Measurements from ENCODE around the gene NEMP1. TPM values are rescaled to one million over a fixed set of nuclear protein-coding genes. Genes with fewer than 3 reads are reported as not detected.

NEMP1 gene
- total and polyA plus RNA-seq, 2 donors (not counting 1 experiment from before 2014, with no cell fraction given), result 8.4 to 11.1 TPM

GRCh38 chr12:57031138-57031725 lies 47.4 kb downstream of the NEMP1 start:
- no peaks in the 10 kb centered on the region for H3K4me1 ChIP-seq (ENCODE audit: control insufficient read depth, extremely low read depth, insufficient read depth, low read length)
- no peak overlapping the region for H3K4me2 ChIP-seq (ENCODE audit: extremely low read depth, insufficient read depth, low read length)
- no peak overlapping the region for H2AFZ ChIP-seq (ENCODE audit: low read length)
- H3K4me3 ChIP-seq (replicated peaks in 1 of 4; ENCODE audit: control extremely low read depth in 1 of 4, insufficient read depth in 1 of 4, low read depth in 3 of 4, low read length in 4 of 4), result no peak overlapping the region
- no peak for DNase-seq (ENCODE audit: low read depth in 2 of 2)
- H3K79me2 ChIP-seq (ENCODE audit: control insufficient read depth, insufficient read depth, low read length), result no peaks in the 10 kb centered on the region
- H3K36me3 ChIP-seq (ENCODE audit: control insufficient read depth, insufficient read depth, low read length), result no peaks in the 10 kb centered on the region
- no peaks in the 10 kb centered on the region for H4K20me1 ChIP-seq (ENCODE audit: control insufficient read depth, extremely low read depth, insufficient read depth, low read length)
- H3K27me3 ChIP-seq (ENCODE audit: control insufficient read depth, insufficient read depth, low read length), result peaks cover 38% of the 10 kb centered on the region
- H3K9me3 ChIP-seq (ENCODE audit: control insufficient read depth, insufficient read depth, low read depth, low read length), result no peaks in the 10 kb centered on the region
- H3K9ac ChIP-seq (ENCODE audit: insufficient read depth, low read length), result no peak overlapping the region
- TF ChIP-seq EZH2 (IDR thresholded peaks at IDR 0.05; ENCODE audit: low read length, missing control alignments) (no peak), CTCF (conservative IDR thresholded peaks at IDR 0.05 in 1 of 2, IDR thresholded peaks at IDR 0.05 in 1 of 2; ENCODE audit: low read depth in 1 of 2, low read length in 2 of 2) (no peak)
- no peak overlapping the region for H3K27ac ChIP-seq (ENCODE audit: insufficient read depth, low read length)

- H3K4me3 ChIP-seq (replicated peaks in 1 of 4; ENCODE audit: control extremely low read depth in 1 of 4, insufficient read depth in 1 of 4, low read depth in 3 of 4, low read length in 4 of 4), result no peak overlapping the region
- no peaks in the 10 kb centered on the region for H3K36me3 ChIP-seq (ENCODE audit: control insufficient read depth, insufficient read depth, low read length)
- H3K27ac ChIP-seq (ENCODE audit: insufficient read depth, low read length), result no peak overlapping the region
- no peak overlapping the region for H3K9ac ChIP-seq (ENCODE audit: insufficient read depth, low read length)
- no peak overlapping the region for H3K4me2 ChIP-seq (ENCODE audit: extremely low read depth, insufficient read depth, low read length)
- TF ChIP-seq CTCF (conservative IDR thresholded peaks at IDR 0.05 in 1 of 2, IDR thresholded peaks at IDR 0.05 in 1 of 2; ENCODE audit: low read depth in 1 of 2, low read length in 2 of 2) (no peak), EZH2 (IDR thresholded peaks at IDR 0.05; ENCODE audit: low read length, missing control alignments) (no peak)
- peaks cover 40% of the 10 kb centered on the region for H3K27me3 ChIP-seq (ENCODE audit: control insufficient read depth, insufficient read depth, low read length)
- H2AFZ ChIP-seq (ENCODE audit: low read length), result no peak overlapping the region
- no peak for DNase-seq (ENCODE audit: low read depth in 2 of 2)
- H3K79me2 ChIP-seq (ENCODE audit: control insufficient read depth, insufficient read depth, low read length), result no peaks in the 10 kb centered on the region
- no peaks in the 10 kb centered on the region for H3K9me3 ChIP-seq (ENCODE audit: control insufficient read depth, insufficient read depth, low read depth, low read length)
- no peaks in the 10 kb centered on the region for H3K4me1 ChIP-seq (ENCODE audit: control insufficient read depth, extremely low read depth, insufficient read depth, low read length)
- no peaks in the 10 kb centered on the region for H4K20me1 ChIP-seq (ENCODE audit: control insufficient read depth, extremely low read depth, insufficient read depth, low read length)
These were observed 49.1 kb downstream of the NEMP1 start for GRCh38 chr12:57029457-57029856.

- Histone ChIP-seq H2AFZ (ENCODE audit: low read length) (no peak overlapping the region), H3K36me3 (ENCODE audit: control insufficient read depth, insufficient read depth, low read length) (no peaks in the 10 kb centered on the region), H3K27me3 (ENCODE audit: control insufficient read depth, insufficient read depth, low read length) (peaks cover 40% of the 10 kb centered on the region), H3K4me1 (ENCODE audit: control insufficient read depth, extremely low read depth, insufficient read depth, low read length) (no peaks in the 10 kb centered on the region), H3K27ac (ENCODE audit: insufficient read depth, low read length) (no peak overlapping the region), H4K20me1 (ENCODE audit: control insufficient read depth, extremely low read depth, insufficient read depth, low read length) (no peaks in the 10 kb centered on the region), H3K4me3 (replicated peaks in 1 of 4; ENCODE audit: control extremely low read depth in 1 of 4, insufficient read depth in 1 of 4, low read depth in 3 of 4, low read length in 4 of 4) (no peak overlapping the region), H3K79me2 (ENCODE audit: control insufficient read depth, insufficient read depth, low read length) (no peaks in the 10 kb centered on the region), H3K9me3 (ENCODE audit: control insufficient read depth, insufficient read depth, low read depth, low read length) (no peaks in the 10 kb centered on the region), H3K9ac (ENCODE audit: insufficient read depth, low read length) (no peak overlapping the region), H3K4me2 (ENCODE audit: extremely low read depth, insufficient read depth, low read length) (no peak overlapping the region)
- no peak for TF ChIP-seq CTCF (conservative IDR thresholded peaks at IDR 0.05 in 1 of 2, IDR thresholded peaks at IDR 0.05 in 1 of 2; ENCODE audit: low read depth in 1 of 2, low read length in 2 of 2)
- TF ChIP-seq EZH2 (IDR thresholded peaks at IDR 0.05; ENCODE audit: low read length, missing control alignments), result no peak
- DNase-seq (ENCODE audit: low read depth in 2 of 2), result no peak
These were observed 50.8 kb downstream of the NEMP1 start for GRCh38 chr12:57027805-57028153.

Data from fibroblast of lung (primary cell).